Measurements from ENCODE around the gene VCPKMT.

VCPKMT gene

GRCh38 chr14:50116181-50116956, at the start of gene VCPKMT:
TSS of gene VCPKMT (minus strand) at chr14:50116572. CDS start at chr14:50116552, 20 bp downstream.
- DNase-seq (ENCODE audit: low spot score), result peak; percentile 92
- no peak for TF ChIP-seq CTCF (IDR thresholded peaks at IDR 0.05; ENCODE audit: extremely low read depth, missing control alignments)

GRCh38 chr14:50156111-50156510, 39.7 kb upstream of the VCPKMT start:
- no peak for TF ChIP-seq CTCF (IDR thresholded peaks at IDR 0.05; ENCODE audit: extremely low read depth, missing control alignments)
- no peak for DNase-seq (ENCODE audit: low spot score)

GRCh38 chr14:50148799-50149198, 32.4 kb upstream of the VCPKMT start:
- DNase-seq (ENCODE audit: low spot score), result no peak
- TF ChIP-seq CTCF (IDR thresholded peaks at IDR 0.05; ENCODE audit: extremely low read depth, missing control alignments), result no peak

- DNase-seq (ENCODE audit: low spot score), result no peak
- no peak for TF ChIP-seq CTCF (IDR thresholded peaks at IDR 0.05; ENCODE audit: extremely low read depth, missing control alignments)
Measured at GRCh38 chr14:50139192-50139591, 22.8 kb upstream of the VCPKMT start.

- DNase-seq (ENCODE audit: low spot score), result no peak
- TF ChIP-seq CTCF (IDR thresholded peaks at IDR 0.05; ENCODE audit: extremely low read depth, missing control alignments), result no peak
Measured at GRCh38 chr14:50127802-50128201, 11.4 kb upstream of the VCPKMT start.

- no peak for TF ChIP-seq CTCF (IDR thresholded peaks at IDR 0.05; ENCODE audit: extremely low read depth, missing control alignments)
- DNase-seq (ENCODE audit: low spot score), result no peak
Measured at GRCh38 chr14:50123062-50123461, 6.7 kb upstream of the VCPKMT start.

- no peak for TF ChIP-seq CTCF (IDR thresholded peaks at IDR 0.05; ENCODE audit: extremely low read depth, missing control alignments)
- DNase-seq (ENCODE audit: low spot score), result no peak
Measured at GRCh38 chr14:50122291-50122690, 5.9 kb upstream of the VCPKMT start.
